ENCODE measurements around the gene HCRTR1. TPM values are rescaled to one million over a fixed set of nuclear protein-coding genes. Genes with fewer than 3 reads are reported as not detected.
A peak's percentile ranks its signal among the peaks of the same experiment; 100 is the strongest.

Gene HCRTR1
- total and polyA plus RNA-seq, 2 of the 8 experiments (the other 6 are each of a cell fraction or from before 2014, with no cell fraction given): 0.35 to 0.39 TPM

- WGBS, 2 experiments (ENCODE audit: extremely low coverage in 1 of 2, insufficient coverage in 1 of 2, insufficient read length in 1 of 2, insufficient replicate concordance in 2 of 2, low coverage in 1 of 2, low lambda C conversion rate in 2 of 2, missing lambda C conversion rate in 1 of 2): 84% methylated on average over 24 of the region's 27 CpGs; no CpG with 5 or more reads in 1 of the 2 experiments
- Histone ChIP-seq H2BK15ac (ENCODE audit: low read length) (peak overlapping the region; percentile 33; the same call in 1 of the 2 replicates), H3K18ac (ENCODE audit: extremely low read depth, low read length) (peak overlapping the region; percentile 2; the same call in 1 of the 2 replicates), H4K20me1 (replicated peaks in 1 of 2; ENCODE audit: control insufficient read depth in 1 of 2, insufficient read depth in 2 of 2, low read length in 2 of 2) (no peaks in the 10 kb centered on the region), H3K79me2 (ENCODE audit: control insufficient read depth in 1 of 2, insufficient read depth in 2 of 2, low read length in 2 of 2) (no peaks in the 10 kb centered on the region), H3K4me3 (ENCODE audit: extremely low read depth in 1 of 4, insufficient read depth in 2 of 4, low read depth in 3 of 4, low read length in 4 of 4) (peak overlapping the region in 3 of 4 experiments; percentile 9 to 47 (median 23); a peak in 5 of 8 replicates), H4K91ac (replicated peaks; ENCODE audit: insufficient read length, low read length) (no peak overlapping the region), H3K27ac (ENCODE audit: low read depth, low read length) (no peak overlapping the region), H3K9me3 (ENCODE audit: insufficient read depth in 2 of 2, low read depth in 1 of 2, low read length in 1 of 2) (no peaks in the 10 kb centered on the region), H3K23ac (ENCODE audit: insufficient read length) (no peak overlapping the region), H2AK5ac (ENCODE audit: low read depth, low read length) (no peak overlapping the region), H3K4me2 (ENCODE audit: insufficient read depth in 1 of 2, low read depth in 2 of 2, low read length in 2 of 2) (peak overlapping the region; percentile 60 to 76), H2BK12ac (ENCODE audit: low read depth, low read length) (peak overlapping the region; percentile 90; the same call in 1 of the 2 replicates), H2BK120ac (replicated peaks; ENCODE audit: low read depth, low read length) (no peak overlapping the region), H4K5ac (ENCODE audit: insufficient read length, low read depth, low read length) (no peak overlapping the region), H2BK5ac (ENCODE audit: low read depth, low read length) (peak overlapping the region; percentile 35; the same call in 1 of the 2 replicates), H3K27me3 (replicated peaks in 1 of 4; ENCODE audit: control insufficient read depth in 3 of 4, extremely low read depth in 1 of 4, insufficient read depth in 3 of 4, low read length in 3 of 4) (peaks cover 0 to 2% (median 0%) of the 10 kb centered on the region in 4 experiments; a peak in 1 of 7 replicates), H2AFZ (ENCODE audit: low read length) (peak overlapping the region; percentile 70), H3K4ac (replicated peaks; ENCODE audit: insufficient read length, low read depth, low read length) (no peak overlapping the region), H3K23me2 (ENCODE audit: low read depth, low read length) (no peaks in the 10 kb centered on the region; the same call in 1 of the 2 replicates), H3K36me3 (ENCODE audit: control insufficient read depth in 2 of 4, insufficient read depth in 4 of 4, low read length in 3 of 4) (no peaks in the 10 kb centered on the region), H3K4me1 (replicated peaks in 1 of 4; ENCODE audit: control insufficient read depth in 3 of 4, insufficient read depth in 4 of 4, low read length in 3 of 4) (peaks cover 10 to 47% (median 28%) of the 10 kb centered on the region in 4 experiments), H4K8ac (ENCODE audit: extremely low read depth, insufficient read depth, low read length) (no peak overlapping the region), H3K79me1 (ENCODE audit: low read depth, low read length) (no peaks in the 10 kb centered on the region), H3K56ac (replicated peaks; ENCODE audit: insufficient read length, low read depth, low read length) (no peak overlapping the region), H3K14ac (ENCODE audit: insufficient read length) (no peak overlapping the region), H2BK20ac (ENCODE audit: low read length) (peak overlapping the region; percentile 11; the same call in 1 of the 2 replicates), H3K9ac (replicated peaks in 1 of 4; ENCODE audit: extremely low read depth in 1 of 4, low read depth in 3 of 4, low read length in 3 of 4) (peak overlapping the region in 1 of 4 experiments; percentile 4; a peak in 1 of 7 replicates)
- CTCF ChIA-PET (ENCODE audit: partially characterized antibody): interaction anchor here (0.7 to 2.8 kb wide), 9 partner anchors 10 to 126 kb away, joined by 3 to 19 read pairs (median 3); partner anchors contain the start of gene COL16A1
- FAIRE-seq (no peak), DNase-seq (ENCODE audit: low read depth in 1 of 2, low spot score in 2 of 2) (peak in 1 of 2 experiments; percentile 54)
- TF ChIP-seq CHD2 (IDR thresholded peaks at IDR 0.05; ENCODE audit: low read length) (no peak), GTF2F1 (IDR thresholded peaks at IDR 0.05; ENCODE audit: borderline replicate concordance, low read depth, low read length) (no peak), RFX5 (IDR thresholded peaks at IDR 0.05; ENCODE audit: borderline replicate concordance, low read depth, low read length) (no peak), CBX5 (IDR thresholded peaks at IDR 0.05; ENCODE audit: low read depth, low read length) (no peak), BCL11A (IDR thresholded peaks at IDR 0.05; ENCODE audit: low read depth in 2 of 2, low read length in 2 of 2) (no peak), EP300 (IDR thresholded peaks at IDR 0.05; ENCODE audit: borderline replicate concordance in 1 of 2, low read depth in 2 of 2, low read length in 2 of 2) (no peak), RAD21 (IDR thresholded peaks at IDR 0.05 in 1 of 2, conservative IDR thresholded peaks at IDR 0.05 in 1 of 2; ENCODE audit: low read depth in 2 of 2, low read length in 2 of 2) (no peak), POLR2AphosphoS5 (IDR thresholded peaks at IDR 0.05; ENCODE audit: low read depth, low read length) (no peak)
- POLR2A ChIA-PET (ENCODE audit: partially characterized antibody): interaction anchor here (2.1 kb wide), 1 partner anchor 9 kb away, joined by 6 read pairs; no protein-coding TSS in a partner anchor
These were observed 40.6 kb upstream of the HCRTR1 start for GRCh38 chr1:31576743-31577455.
